Right atrium auricular region (tissue), 2 donors: ENCODE measurements around the gene KIF5C. TPM values are rescaled to one million over a fixed set of nuclear protein-coding genes. Genes with fewer than 3 reads are reported as not detected.

Experiments used
- DNase-seq: peaks from one replicate; pipeline ENCODE4 v3.0.0-alpha.2; 2019; ENCODE audit warnings: low spot score
- H3K27ac ChIP-seq, 2 donors: fragments of 200-600 bp; sonication (generic); 1 replicate in 1 of 2; 2 replicates in 1 of 2; pipeline ENCODE4 v1.5.1; 2016 to 2019
- H3K27me3 ChIP-seq, 2 donors: fragments of 200-600 bp; sonication (generic); one replicate each; pipeline versions ENCODE4 v1.5.1 to v1.6.0; 2017 to 2019
- H3K36me3 ChIP-seq: fragments of 200-600 bp; sonication (generic); one replicate; pipeline ENCODE4 v1.5.1; 2016
- H3K4me1 ChIP-seq, 2 donors: fragments of 200-600 bp; sonication (generic); one replicate each; pipeline versions ENCODE4 v1.5.1 to v1.6.0; 2017 to 2019
- H3K4me3 ChIP-seq, 2 donors: fragments of 200-600 bp; sonication (generic); 1 replicate in 1 of 2; 2 replicates in 1 of 2; pipeline ENCODE4 v1.5.1; 2017 to 2019; ENCODE audit warnings: mild to moderate bottlenecking in 1 of 2, moderate library complexity in 1 of 2
- H3K9me3 ChIP-seq, 2 donors: fragments of 200-600 bp; sonication (generic); one replicate each; pipeline ENCODE4 v1.5.1; 2019
- total RNA-seq, 2 donors: library from RNA; depleted of rRNA; stranded (reverse); fragments of >200 nt; gene quantifications; one replicate each; pipeline ENCODE4 v1.1.0, GENCODE V29; 2016
- TF ChIP-seq, protein P1 (sequence below), 2 donors: fragments of 200-600 bp; sonication (generic); IDR thresholded peaks; one replicate each; pipeline ENCODE4 v1.5.1; 2019; ENCODE audit warnings: antibody characterized with exemption in 2 of 2

KIF5C gene
- total RNA-seq, 2 donors from 2014 or later, result 1.6 to 2.2 TPM

DNA sequence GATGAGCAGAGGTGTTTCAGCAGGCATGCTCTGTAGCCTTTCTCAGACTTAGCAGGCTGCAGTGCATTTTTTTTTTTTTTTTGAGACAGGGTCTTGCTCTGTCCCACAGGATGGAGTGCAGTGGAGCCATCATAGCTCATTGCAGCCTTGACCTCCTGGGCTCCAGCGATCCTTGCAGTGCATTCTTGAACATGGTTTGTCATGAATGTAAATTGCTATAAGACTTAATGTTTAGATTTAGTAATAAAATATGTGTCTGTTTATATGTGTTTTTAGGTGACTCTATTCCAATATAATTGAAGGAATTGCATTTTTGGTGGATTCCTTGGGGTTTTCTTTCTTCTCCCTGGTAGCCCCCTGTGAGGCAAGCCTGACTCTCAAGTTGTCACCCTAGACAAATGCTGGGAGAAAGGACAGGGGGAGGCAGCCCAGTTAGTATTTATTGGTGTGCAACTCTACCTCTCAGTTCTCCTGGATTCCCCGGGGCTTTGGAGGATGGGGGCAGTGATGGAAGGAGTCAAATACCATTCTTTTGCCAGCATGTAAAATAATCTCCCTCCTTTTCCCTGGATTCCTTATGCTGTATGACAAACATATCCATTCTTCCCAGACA is 186.2 kb downstream of the KIF5C start:
- Histone ChIP-seq H3K4me3 (no peak overlapping the region), H3K27me3 (no peaks in the 10 kb centered on the region), H3K36me3 (no peaks in the 10 kb centered on the region), H3K27ac (no peak overlapping the region), H3K9me3 (no peaks in the 10 kb centered on the region), H3K4me1 (no peaks in the 10 kb centered on the region)
- no peak for DNase-seq
- TF ChIP-seq, protein P1, sequence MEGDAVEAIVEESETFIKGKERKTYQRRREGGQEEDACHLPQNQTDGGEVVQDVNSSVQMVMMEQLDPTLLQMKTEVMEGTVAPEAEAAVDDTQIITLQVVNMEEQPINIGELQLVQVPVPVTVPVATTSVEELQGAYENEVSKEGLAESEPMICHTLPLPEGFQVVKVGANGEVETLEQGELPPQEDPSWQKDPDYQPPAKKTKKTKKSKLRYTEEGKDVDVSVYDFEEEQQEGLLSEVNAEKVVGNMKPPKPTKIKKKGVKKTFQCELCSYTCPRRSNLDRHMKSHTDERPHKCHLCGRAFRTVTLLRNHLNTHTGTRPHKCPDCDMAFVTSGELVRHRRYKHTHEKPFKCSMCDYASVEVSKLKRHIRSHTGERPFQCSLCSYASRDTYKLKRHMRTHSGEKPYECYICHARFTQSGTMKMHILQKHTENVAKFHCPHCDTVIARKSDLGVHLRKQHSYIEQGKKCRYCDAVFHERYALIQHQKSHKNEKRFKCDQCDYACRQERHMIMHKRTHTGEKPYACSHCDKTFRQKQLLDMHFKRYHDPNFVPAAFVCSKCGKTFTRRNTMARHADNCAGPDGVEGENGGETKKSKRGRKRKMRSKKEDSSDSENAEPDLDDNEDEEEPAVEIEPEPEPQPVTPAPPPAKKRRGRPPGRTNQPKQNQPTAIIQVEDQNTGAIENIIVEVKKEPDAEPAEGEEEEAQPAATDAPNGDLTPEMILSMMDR (IDR thresholded peaks at IDR 0.05), result no peak

DNA sequence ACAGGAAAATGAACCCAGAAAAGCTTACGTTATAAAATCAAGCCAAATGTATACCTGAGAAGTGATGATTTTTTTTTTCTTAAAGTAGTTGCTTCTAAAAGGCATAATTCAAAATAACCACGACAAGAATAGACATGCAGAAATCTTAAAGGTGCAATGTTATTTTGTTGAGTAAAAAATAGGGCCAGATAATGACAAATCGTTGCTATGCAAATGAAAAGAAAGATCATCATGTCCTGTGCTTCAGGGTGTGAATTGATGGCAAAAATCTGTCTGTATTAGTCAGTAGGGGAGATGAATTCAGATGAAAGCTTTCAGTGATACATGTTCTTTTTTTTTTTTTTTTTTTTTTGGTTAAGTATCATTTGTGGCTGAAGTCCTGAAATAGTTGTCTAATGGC is 187.5 kb downstream of the KIF5C start:
- no peak for DNase-seq
- Histone ChIP-seq H3K4me3 (no peak overlapping the region), H3K27ac (no peak overlapping the region), H3K27me3 (no peaks in the 10 kb centered on the region), H3K9me3 (no peaks in the 10 kb centered on the region), H3K4me1 (no peaks in the 10 kb centered on the region), H3K36me3 (no peaks in the 10 kb centered on the region)
- TF ChIP-seq, protein P1 (IDR thresholded peaks at IDR 0.05), result no peak

DNA sequence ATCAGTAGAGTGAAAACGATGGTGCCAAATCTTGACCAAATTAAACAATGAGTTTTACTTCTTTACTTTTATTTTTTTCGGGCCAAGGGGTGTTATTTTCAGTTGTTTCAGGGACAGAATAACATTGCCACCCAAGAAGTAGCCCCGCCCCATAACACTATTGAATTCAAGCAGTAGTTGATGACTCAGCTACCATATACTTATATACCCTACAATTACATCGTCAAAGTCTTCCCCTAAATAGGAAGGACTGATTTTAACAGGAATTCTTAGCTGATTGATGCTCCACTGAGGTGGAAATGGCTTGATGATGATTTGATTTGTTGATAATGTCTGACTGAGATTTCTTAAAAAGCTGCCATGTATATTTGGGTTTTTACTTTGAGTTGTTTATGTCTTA is 188.2 kb downstream of the KIF5C start:
- H3K4me1 ChIP-seq, result no peaks in the 10 kb centered on the region
- H3K27me3 ChIP-seq, result no peaks in the 10 kb centered on the region
- no peaks in the 10 kb centered on the region for H3K9me3 ChIP-seq
- H3K4me3 ChIP-seq, result no peak overlapping the region
- no peak overlapping the region for H3K27ac ChIP-seq
- TF ChIP-seq, protein P1 (IDR thresholded peaks at IDR 0.05), result no peak
- H3K36me3 ChIP-seq, result no peaks in the 10 kb centered on the region
- DNase-seq, result no peak

DNA sequence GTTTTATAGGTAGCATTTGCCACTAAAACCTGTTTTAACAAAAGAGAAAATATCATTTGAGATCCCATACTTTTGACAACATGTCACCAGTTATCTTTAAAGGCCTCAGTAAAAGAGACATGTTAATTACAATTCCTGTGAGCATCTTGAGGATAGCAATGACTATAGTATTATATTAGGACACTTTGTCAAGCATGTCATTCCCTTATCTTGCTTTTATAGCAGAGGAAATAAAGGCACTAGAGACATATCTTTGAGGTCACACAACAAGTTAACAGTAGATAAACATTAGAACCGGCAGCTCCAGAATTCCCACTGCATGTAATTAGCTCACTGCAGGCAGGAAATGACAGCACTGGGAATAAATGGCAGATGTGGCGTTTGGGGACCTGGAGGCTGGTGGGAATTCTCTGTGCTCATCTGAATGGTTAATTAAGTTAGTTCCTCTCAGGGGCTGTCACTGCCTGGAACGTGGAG is 189.4 kb downstream of the KIF5C start:
- Histone ChIP-seq H3K36me3 (no peaks in the 10 kb centered on the region), H3K4me1 (peaks cover 0 to 3% of the 10 kb centered on the region in 2 donors), H3K4me3 (no peak overlapping the region), H3K27ac (no peak overlapping the region), H3K9me3 (no peaks in the 10 kb centered on the region), H3K27me3 (no peaks in the 10 kb centered on the region)
- no peak for DNase-seq
- TF ChIP-seq, protein P1 (IDR thresholded peaks at IDR 0.05), result no peak

DNA sequence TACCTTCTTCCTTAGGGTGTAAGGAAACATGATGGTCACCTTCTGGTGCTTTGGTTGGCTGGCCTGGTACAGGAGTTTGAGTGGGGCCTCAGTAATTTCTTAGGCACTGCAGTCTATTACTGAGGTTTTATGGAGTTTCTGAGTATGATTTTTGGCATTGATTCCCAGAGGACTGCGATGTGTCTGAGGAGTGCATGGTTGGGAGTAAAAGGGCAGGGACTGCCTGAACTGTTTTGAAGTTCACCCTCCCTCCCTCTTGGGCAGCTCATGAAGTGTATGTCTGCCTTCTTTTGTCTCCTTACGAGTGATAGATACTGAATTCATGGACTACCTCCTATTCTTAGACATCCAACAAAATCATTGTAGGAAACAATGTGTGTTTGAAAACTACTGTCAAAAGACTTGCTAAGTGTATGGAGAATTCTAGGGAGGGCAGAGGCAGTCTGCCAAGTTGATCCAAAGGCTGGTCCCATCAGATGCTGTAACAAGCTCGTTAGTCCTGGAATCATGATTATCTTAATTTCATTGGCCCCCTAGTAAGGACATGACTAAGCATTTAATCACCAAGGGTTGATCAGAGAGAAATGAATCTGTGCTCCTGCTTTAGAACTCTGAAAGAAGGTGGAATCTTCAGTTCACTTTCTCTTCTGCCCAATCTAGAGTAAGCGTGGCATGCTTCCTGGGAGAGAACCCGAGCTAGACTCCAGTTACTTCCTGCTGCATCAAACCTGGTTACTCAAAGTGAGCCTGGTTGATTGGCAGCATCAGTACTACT is 190.0 kb downstream of the KIF5C start:
- no peaks in the 10 kb centered on the region for H3K36me3 ChIP-seq
- DNase-seq, result no peak
- peaks cover 0 to 5% of the 10 kb centered on the region in 2 donors for H3K4me1 ChIP-seq
- TF ChIP-seq, protein P1 (IDR thresholded peaks at IDR 0.05), result no peak
- no peak overlapping the region for H3K4me3 ChIP-seq
- H3K27me3 ChIP-seq, result no peaks in the 10 kb centered on the region
- H3K27ac ChIP-seq, result no peak overlapping the region
- no peaks in the 10 kb centered on the region for H3K9me3 ChIP-seq
